ENCODE data around the gene GRIK2. TPM values are rescaled to one million over a fixed set of nuclear protein-coding genes. Genes with fewer than 3 reads are reported as not detected.
"Not testable (repeated sequence)": the region's sequence is repeated elsewhere in the genome, so short reads cannot be mapped to it uniquely, and the experiment has no call there.

GRIK2 gene
- total RNA-seq, 5 donors from 2014 or later (not counting 1 experiment from before 2014, with no cell fraction given) = 0.15 to 0.19 TPM; not detected in 3

- H3K9me3 Mint-ChIP-seq = peaks cover 0 to 11% (median 2%) of the 10 kb centered on the region in 3 donors
- ATAC-seq (replicated peaks in 1 of 4) = no peak
- H3K4me1 Mint-ChIP-seq = no peaks in the 10 kb centered on the region
- H3K27me3 ChIP-seq (replicated peaks in 1 of 2; ENCODE audit: control insufficient read depth in 2 of 2, extremely low read depth in 1 of 2, insufficient read depth in 2 of 2, low read length in 1 of 2) = no peaks in the 10 kb centered on the region
- no peaks in the 10 kb centered on the region for H3K9me3 ChIP-seq
- no peak for DNase-seq
- no peak overlapping the region for H3K27ac Mint-ChIP-seq
- H3K36me3 Mint-ChIP-seq = no peaks in the 10 kb centered on the region
- no peak overlapping the region for H3K4me3 ChIP-seq (ENCODE audit: control insufficient read depth in 1 of 2, extremely low read depth in 1 of 2, low read length in 1 of 2)
- H3K27me3 Mint-ChIP-seq = no peaks in the 10 kb centered on the region
- H3K4me3 Mint-ChIP-seq = no peak overlapping the region
- CTCF ChIA-PET = no interaction called here
- POLR2A ChIA-PET = no interaction called here
- H3K27ac ChIP-seq (ENCODE audit: low read length) = no peak overlapping the region
- no peaks in the 10 kb centered on the region for H3K4me1 ChIP-seq (ENCODE audit: control insufficient read depth in 1 of 2, extremely low read depth in 1 of 2, insufficient read depth in 2 of 2, low read length in 2 of 2)
- no peaks in the 10 kb centered on the region for H3K36me3 ChIP-seq (ENCODE audit: control insufficient read depth in 2 of 2, extremely low read depth in 1 of 2, insufficient read depth in 1 of 2, low read length in 1 of 2)
Observed at GRCh38 chr6:101608703-101609102, 215.2 kb downstream of the GRIK2 start.

- no peaks in the 10 kb centered on the region for H3K9me3 ChIP-seq
- POLR2A ChIA-PET = no interaction called here
- no peak overlapping the region for H3K27ac ChIP-seq (ENCODE audit: low read length)
- Mint-ChIP-seq H3K36me3 (no peaks in the 10 kb centered on the region), H3K27ac (no peak overlapping the region), H3K27me3 (no peaks in the 10 kb centered on the region), H3K9me3 (peaks cover 0 to 6% (median 2%) of the 10 kb centered on the region in 3 donors), H3K4me3 (no peak overlapping the region), H3K4me1 (no peaks in the 10 kb centered on the region)
- no peaks in the 10 kb centered on the region for H3K27me3 ChIP-seq (replicated peaks in 1 of 2; ENCODE audit: control insufficient read depth in 2 of 2, extremely low read depth in 1 of 2, insufficient read depth in 2 of 2, low read length in 1 of 2)
- no peak for DNase-seq
- 67% methylated on average over 1 of the region's 2 CpGs for WGBS (ENCODE audit: insufficient coverage)
- no peak overlapping the region for H3K4me3 ChIP-seq (ENCODE audit: control insufficient read depth in 1 of 2, extremely low read depth in 1 of 2, low read length in 1 of 2)
- CTCF ChIA-PET = no interaction called here
- H3K4me1 ChIP-seq (ENCODE audit: control insufficient read depth in 1 of 2, extremely low read depth in 1 of 2, insufficient read depth in 2 of 2, low read length in 2 of 2) = no peaks in the 10 kb centered on the region
- no peak for ATAC-seq (replicated peaks in 1 of 4)
- no peaks in the 10 kb centered on the region for H3K36me3 ChIP-seq (ENCODE audit: control insufficient read depth in 2 of 2, extremely low read depth in 1 of 2, insufficient read depth in 1 of 2, low read length in 1 of 2)
Observed at GRCh38 chr6:101613556-101613955, 220.0 kb downstream of the GRIK2 start.

- ATAC-seq (replicated peaks in 1 of 4) = no peak
- no peaks in the 10 kb centered on the region for H3K27me3 Mint-ChIP-seq
- no peak overlapping the region for H3K27ac ChIP-seq (ENCODE audit: low read length)
- no peaks in the 10 kb centered on the region for H3K4me1 ChIP-seq (ENCODE audit: control insufficient read depth in 1 of 2, extremely low read depth in 1 of 2, insufficient read depth in 2 of 2, low read length in 2 of 2)
- no peak overlapping the region for H3K4me3 Mint-ChIP-seq
- POLR2A ChIA-PET = no interaction called here
- H3K9me3 Mint-ChIP-seq = peaks cover 0 to 6% (median 2%) of the 10 kb centered on the region in 3 donors
- no peaks in the 10 kb centered on the region for H3K4me1 Mint-ChIP-seq
- no peaks in the 10 kb centered on the region for H3K9me3 ChIP-seq
- no peak overlapping the region for H3K27ac Mint-ChIP-seq
- CTCF ChIA-PET = no interaction called here
- H3K36me3 ChIP-seq (ENCODE audit: control insufficient read depth in 2 of 2, extremely low read depth in 1 of 2, insufficient read depth in 1 of 2, low read length in 1 of 2) = no peaks in the 10 kb centered on the region
- H3K36me3 Mint-ChIP-seq = no peaks in the 10 kb centered on the region
- no peaks in the 10 kb centered on the region for H3K27me3 ChIP-seq (replicated peaks in 1 of 2; ENCODE audit: control insufficient read depth in 2 of 2, extremely low read depth in 1 of 2, insufficient read depth in 2 of 2, low read length in 1 of 2)
- DNase-seq = no peak
- WGBS (ENCODE audit: insufficient coverage) = no CpG with 5 or more reads among the region's 1 CpG
- H3K4me3 ChIP-seq (ENCODE audit: control insufficient read depth in 1 of 2, extremely low read depth in 1 of 2, low read length in 1 of 2) = no peak overlapping the region
Observed at GRCh38 chr6:101614774-101615173, 221.3 kb downstream of the GRIK2 start.

GRCh38 chr6:101626269-101626668 lies 232.8 kb downstream of the GRIK2 start:
- ATAC-seq (replicated peaks in 1 of 4) = no peak
- H3K9me3 Mint-ChIP-seq = no peaks in the 10 kb centered on the region
- 63% methylated on average over 2 of the region's 6 CpGs for WGBS (ENCODE audit: insufficient coverage)
- no peaks in the 10 kb centered on the region for H3K36me3 ChIP-seq (ENCODE audit: control insufficient read depth in 2 of 2, extremely low read depth in 1 of 2, insufficient read depth in 1 of 2, low read length in 1 of 2)
- no peak overlapping the region for H3K4me3 ChIP-seq (ENCODE audit: control insufficient read depth in 1 of 2, extremely low read depth in 1 of 2, low read length in 1 of 2)
- no peaks in the 10 kb centered on the region for H3K27me3 Mint-ChIP-seq
- H3K4me1 Mint-ChIP-seq = no peaks in the 10 kb centered on the region
- no peak for DNase-seq
- no peak overlapping the region for H3K4me3 Mint-ChIP-seq
- no peak overlapping the region for H3K27ac ChIP-seq (ENCODE audit: low read length)
- ChIA-PET CTCF (interaction anchor here in 1 of 2 donors (0.7 kb wide), 1 partner anchor 20 kb away, joined by 3 read pairs; no protein-coding TSS in a partner anchor), POLR2A (no interaction called here)
- H3K36me3 Mint-ChIP-seq = no peaks in the 10 kb centered on the region
- no peaks in the 10 kb centered on the region for H3K4me1 ChIP-seq (ENCODE audit: control insufficient read depth in 1 of 2, extremely low read depth in 1 of 2, insufficient read depth in 2 of 2, low read length in 2 of 2)
- H3K9me3 ChIP-seq = no peaks in the 10 kb centered on the region
- H3K27ac Mint-ChIP-seq = no peak overlapping the region
- no peaks in the 10 kb centered on the region for H3K27me3 ChIP-seq (replicated peaks in 1 of 2; ENCODE audit: control insufficient read depth in 2 of 2, extremely low read depth in 1 of 2, insufficient read depth in 2 of 2, low read length in 1 of 2)

GRCh38 chr6:101630941-101631340 lies 237.4 kb downstream of the GRIK2 start:
- Histone ChIP-seq H3K36me3 (ENCODE audit: control insufficient read depth in 2 of 2, extremely low read depth in 1 of 2, insufficient read depth in 1 of 2, low read length in 1 of 2) (no peaks in the 10 kb centered on the region), H3K27ac (ENCODE audit: low read length) (no peak overlapping the region), H3K9me3 (no peaks in the 10 kb centered on the region), H3K27me3 (replicated peaks in 1 of 2; ENCODE audit: control insufficient read depth in 2 of 2, extremely low read depth in 1 of 2, insufficient read depth in 2 of 2, low read length in 1 of 2) (no peaks in the 10 kb centered on the region), H3K4me1 (ENCODE audit: control insufficient read depth in 1 of 2, extremely low read depth in 1 of 2, insufficient read depth in 2 of 2, low read length in 2 of 2) (no peaks in the 10 kb centered on the region), H3K4me3 (ENCODE audit: control insufficient read depth in 1 of 2, extremely low read depth in 1 of 2, low read length in 1 of 2) (no peak overlapping the region)
- ChIA-PET CTCF (no interaction called here), POLR2A (no interaction called here)
- no peak overlapping the region for H3K4me3 Mint-ChIP-seq
- no peak overlapping the region for H3K27ac Mint-ChIP-seq
- H3K27me3 Mint-ChIP-seq = no peaks in the 10 kb centered on the region
- H3K9me3 Mint-ChIP-seq = peaks cover 0 to 6% (median 5%) of the 10 kb centered on the region in 3 donors
- DNase-seq (no peak), ATAC-seq (replicated peaks in 1 of 4) (no peak)
- no peaks in the 10 kb centered on the region for H3K4me1 Mint-ChIP-seq
- no peaks in the 10 kb centered on the region for H3K36me3 Mint-ChIP-seq
- WGBS (ENCODE audit: insufficient coverage) = no CpG with 5 or more reads among the region's 2 CpGs

- Mint-ChIP-seq H3K27ac (no peak overlapping the region), H3K4me3 (no peak overlapping the region), H3K4me1 (no peaks in the 10 kb centered on the region), H3K27me3 (no peaks in the 10 kb centered on the region), H3K9me3 (peaks cover 4 to 13% (median 13%) of the 10 kb centered on the region in 3 donors), H3K36me3 (no peaks in the 10 kb centered on the region)
- WGBS (ENCODE audit: insufficient coverage) = 71% methylated on average over 1 of the region's 3 CpGs
- H3K9me3 ChIP-seq = no peaks in the 10 kb centered on the region
- H3K4me1 ChIP-seq (ENCODE audit: control insufficient read depth in 1 of 2, extremely low read depth in 1 of 2, insufficient read depth in 2 of 2, low read length in 2 of 2) = no peaks in the 10 kb centered on the region
- DNase-seq = no peak
- no peak overlapping the region for H3K4me3 ChIP-seq (ENCODE audit: control insufficient read depth in 1 of 2, extremely low read depth in 1 of 2, low read length in 1 of 2)
- POLR2A ChIA-PET = no interaction called here
- no peaks in the 10 kb centered on the region for H3K27me3 ChIP-seq (replicated peaks in 1 of 2; ENCODE audit: control insufficient read depth in 2 of 2, extremely low read depth in 1 of 2, insufficient read depth in 2 of 2, low read length in 1 of 2)
- no peak for ATAC-seq (replicated peaks in 1 of 4)
- CTCF ChIA-PET = no interaction called here
- H3K27ac ChIP-seq (ENCODE audit: low read length) = no peak overlapping the region
- H3K36me3 ChIP-seq (ENCODE audit: control insufficient read depth in 2 of 2, extremely low read depth in 1 of 2, insufficient read depth in 1 of 2, low read length in 1 of 2) = no peaks in the 10 kb centered on the region
Observed at GRCh38 chr6:101633081-101633480, 239.6 kb downstream of the GRIK2 start.

- H3K36me3 Mint-ChIP-seq; H3K27me3 ChIP-seq (replicated peaks in 1 of 2; ENCODE audit: control insufficient read depth in 2 of 2, extremely low read depth in 1 of 2, insufficient read depth in 2 of 2, low read length in 1 of 2); DNase-seq; H3K4me3 Mint-ChIP-seq; H3K4me1 Mint-ChIP-seq; H3K27me3 Mint-ChIP-seq; H3K36me3 ChIP-seq (ENCODE audit: control insufficient read depth in 2 of 2, extremely low read depth in 1 of 2, insufficient read depth in 1 of 2, low read length in 1 of 2); H3K27ac ChIP-seq (ENCODE audit: low read length); H3K27ac Mint-ChIP-seq; H3K4me3 ChIP-seq (ENCODE audit: control insufficient read depth in 1 of 2, extremely low read depth in 1 of 2, low read length in 1 of 2); CTCF ChIA-PET; ATAC-seq (replicated peaks in 1 of 4); H3K4me1 ChIP-seq (ENCODE audit: control insufficient read depth in 1 of 2, extremely low read depth in 1 of 2, insufficient read depth in 2 of 2, low read length in 2 of 2); H3K9me3 ChIP-seq: not testable (repeated sequence)
- POLR2A ChIA-PET = interaction anchor here in 1 of 2 donors (0.7 kb wide), 1 partner anchor 13 kb away, joined by 3 read pairs; no protein-coding TSS in a partner anchor
- no CpG with 5 or more reads among the region's 11 CpGs for WGBS (ENCODE audit: insufficient coverage)
- H3K9me3 Mint-ChIP-seq = peaks cover 4 to 10% (median 8%) of the 10 kb centered on the region in 3 donors
Observed at GRCh38 chr6:101638865-101639264, 245.4 kb downstream of the GRIK2 start.
